Measurements from ENCODE around the gene TCF23. TPM values are rescaled to one million over a fixed set of nuclear protein-coding genes. Genes with fewer than 3 reads are reported as not detected.

Gene TCF23
- 0.08 TPM for total RNA-seq
- long read RNA-seq = 0 reads

- no peaks in the 10 kb centered on the region for H3K36me3 ChIP-seq
- H3K4me1 ChIP-seq = no peaks in the 10 kb centered on the region
- H3K4me3 ChIP-seq = no peak within 1 kb of the TSS
- intact Hi-C loops (cut with micrococcal nuclease) = no loop called here
- H3K27ac ChIP-seq (replicated peaks) = no peak within 1 kb of the TSS
- DNase-seq = no peak
- H3K27me3 ChIP-seq (ENCODE audit: low read depth) = peaks cover 26% of the 10 kb centered on the region
- no peaks in the 10 kb centered on the region for H3K9me3 ChIP-seq (replicated peaks)
- TF ChIP-seq CTCF (IDR thresholded peaks at IDR 0.05; ENCODE audit: borderline replicate concordance) = no peak
Measured at GRCh38 chr2:27148801-27149439, at the start of gene TCF23. Gene TCF23, plus strand, starts transcription at chr2:27149004. Its CDS starts 130 bp downstream, at chr2:27149134.

GRCh38 chr2:27099334-27099955, 49.4 kb upstream of the TCF23 start:
- Histone ChIP-seq H3K36me3 (peaks cover 5% of the 10 kb centered on the region), H3K9me3 (replicated peaks) (no peaks in the 10 kb centered on the region), H3K4me3 (no peak overlapping the region), H3K27me3 (ENCODE audit: low read depth) (peaks cover 7% of the 10 kb centered on the region), H3K4me1 (peaks cover 12% of the 10 kb centered on the region), H3K27ac (replicated peaks) (no peak overlapping the region)
- DNase-seq = no peak
- TF ChIP-seq CTCF (IDR thresholded peaks at IDR 0.05; ENCODE audit: borderline replicate concordance) = no peak
- intact Hi-C loops (cut with micrococcal nuclease) = loop anchor here (10.0 kb wide), 2 partner anchors 115 to 195 kb away; partner anchors contain the start of genes ATRAID, CAD and SLC5A6

GRCh38 chr2:27100036-27100435, 48.8 kb upstream of the TCF23 start:
- Histone ChIP-seq H3K27ac (replicated peaks) (no peak overlapping the region), H3K4me3 (no peak overlapping the region), H3K4me1 (peaks cover 12% of the 10 kb centered on the region), H3K9me3 (replicated peaks) (no peaks in the 10 kb centered on the region), H3K36me3 (peaks cover 5% of the 10 kb centered on the region), H3K27me3 (ENCODE audit: low read depth) (peaks cover 13% of the 10 kb centered on the region)
- DNase-seq = no peak
- TF ChIP-seq CTCF (IDR thresholded peaks at IDR 0.05; ENCODE audit: borderline replicate concordance) = no peak
- intact Hi-C loops (cut with micrococcal nuclease) = no loop called here

GRCh38 chr2:27102329-27102728, 46.5 kb upstream of the TCF23 start:
- no peak for TF ChIP-seq CTCF (IDR thresholded peaks at IDR 0.05; ENCODE audit: borderline replicate concordance)
- intact Hi-C loops (cut with micrococcal nuclease) = no loop called here
- DNase-seq = no peak
- H3K36me3 ChIP-seq = peaks cover 5% of the 10 kb centered on the region
- H3K27me3 ChIP-seq (ENCODE audit: low read depth) = peaks cover 35% of the 10 kb centered on the region
- H3K9me3 ChIP-seq (replicated peaks) = no peaks in the 10 kb centered on the region
- no peak overlapping the region for H3K27ac ChIP-seq (replicated peaks)
- no peaks in the 10 kb centered on the region for H3K4me1 ChIP-seq
- no peak overlapping the region for H3K4me3 ChIP-seq

- Histone ChIP-seq H3K27ac (replicated peaks) (no peak overlapping the region), H3K36me3 (no peaks in the 10 kb centered on the region), H3K4me1 (no peaks in the 10 kb centered on the region), H3K27me3 (ENCODE audit: low read depth) (peaks cover 54% of the 10 kb centered on the region), H3K9me3 (replicated peaks) (no peaks in the 10 kb centered on the region), H3K4me3 (no peak overlapping the region)
- intact Hi-C loops (cut with micrococcal nuclease) = no loop called here
- TF ChIP-seq CTCF (IDR thresholded peaks at IDR 0.05; ENCODE audit: borderline replicate concordance) = no peak
- DNase-seq = no peak
Measured at GRCh38 chr2:27105981-27106380, 42.8 kb upstream of the TCF23 start.

Data from left ventricle myocardium inferior (tissue), 1 donor.